Activated CD4-positive, alpha-beta T cell treated with anti-CD3 and anti-CD28 coated beads for 24 hours (primary cell): Measurements from ENCODE around the gene TPPP.

Experiments used
- DNase-seq, 2 donors: peaks; one replicate each; pipeline ENCODE4 v3.0.0-alpha.2; 2020; ENCODE audit warnings: low read depth in 2 of 2

The TPPP gene

DNA sequence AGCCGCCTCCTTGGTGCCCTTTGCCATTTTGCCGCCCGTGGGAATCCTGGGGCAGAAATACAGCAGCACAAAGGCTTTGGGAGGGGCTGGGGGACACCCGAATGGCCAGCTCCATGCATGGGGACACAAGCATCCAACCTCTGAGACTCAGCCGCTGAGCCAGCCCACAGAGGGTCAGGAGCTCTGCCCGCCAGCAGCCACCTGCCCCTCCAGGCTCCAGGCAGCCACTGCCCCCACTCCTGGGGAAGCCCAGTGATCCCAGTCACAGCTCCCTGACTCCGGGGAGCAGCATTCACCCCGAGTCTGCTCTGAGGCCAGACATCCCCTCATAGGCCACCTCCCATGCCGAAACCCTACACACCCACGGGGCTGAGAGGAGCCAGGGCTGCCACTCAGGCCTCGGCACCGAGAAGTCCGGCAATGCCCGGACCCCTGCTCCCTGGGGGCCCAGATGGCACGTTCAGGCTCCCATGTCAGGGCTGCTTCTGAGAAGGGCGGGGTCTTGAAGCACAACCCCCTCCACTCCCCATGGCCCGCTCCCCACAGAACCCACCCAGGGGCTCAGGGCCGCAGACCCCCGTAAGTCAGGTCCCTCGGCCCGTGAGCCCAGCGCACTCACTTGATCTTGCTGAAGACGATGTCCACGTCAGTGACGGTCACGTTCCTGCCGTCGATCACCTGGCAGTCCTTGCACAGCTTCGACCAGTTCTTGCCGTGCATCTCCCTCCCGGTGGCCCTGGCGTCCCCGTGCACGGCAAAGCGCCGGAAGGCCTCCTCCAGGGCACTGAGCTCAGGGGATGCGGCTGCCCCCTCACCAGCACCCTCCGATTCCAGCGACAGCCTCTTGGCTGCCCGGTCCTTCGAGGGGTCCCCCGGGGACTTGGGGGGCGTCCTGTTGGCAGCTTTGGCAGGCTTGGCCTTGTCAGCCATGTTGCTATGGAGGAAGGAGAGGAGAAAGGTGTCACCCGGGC, 15.7 kb downstream of the TPPP start:
- DNase-seq: no peak

DNA sequence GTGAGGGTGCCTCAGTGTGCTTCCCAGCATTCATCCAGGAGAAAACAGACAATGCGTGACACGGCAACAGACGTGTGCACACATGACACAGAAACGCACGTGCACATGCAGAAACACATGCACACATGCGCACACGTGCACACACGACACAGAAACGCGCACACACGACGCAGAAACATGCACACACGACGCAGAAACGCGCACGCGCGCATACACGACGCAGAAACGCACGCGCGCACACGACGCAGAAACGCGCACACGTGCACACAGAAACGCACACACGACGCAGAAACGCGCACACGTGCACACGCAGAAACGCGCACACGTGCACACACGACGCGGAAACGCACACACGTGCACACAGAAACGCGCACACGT, 16.5 kb downstream of the TPPP start:
- DNase-seq: no peak

GRCh38 chr5:675871-676698, 17.1 kb downstream of the TPPP start:
- no peak for DNase-seq

DNA sequence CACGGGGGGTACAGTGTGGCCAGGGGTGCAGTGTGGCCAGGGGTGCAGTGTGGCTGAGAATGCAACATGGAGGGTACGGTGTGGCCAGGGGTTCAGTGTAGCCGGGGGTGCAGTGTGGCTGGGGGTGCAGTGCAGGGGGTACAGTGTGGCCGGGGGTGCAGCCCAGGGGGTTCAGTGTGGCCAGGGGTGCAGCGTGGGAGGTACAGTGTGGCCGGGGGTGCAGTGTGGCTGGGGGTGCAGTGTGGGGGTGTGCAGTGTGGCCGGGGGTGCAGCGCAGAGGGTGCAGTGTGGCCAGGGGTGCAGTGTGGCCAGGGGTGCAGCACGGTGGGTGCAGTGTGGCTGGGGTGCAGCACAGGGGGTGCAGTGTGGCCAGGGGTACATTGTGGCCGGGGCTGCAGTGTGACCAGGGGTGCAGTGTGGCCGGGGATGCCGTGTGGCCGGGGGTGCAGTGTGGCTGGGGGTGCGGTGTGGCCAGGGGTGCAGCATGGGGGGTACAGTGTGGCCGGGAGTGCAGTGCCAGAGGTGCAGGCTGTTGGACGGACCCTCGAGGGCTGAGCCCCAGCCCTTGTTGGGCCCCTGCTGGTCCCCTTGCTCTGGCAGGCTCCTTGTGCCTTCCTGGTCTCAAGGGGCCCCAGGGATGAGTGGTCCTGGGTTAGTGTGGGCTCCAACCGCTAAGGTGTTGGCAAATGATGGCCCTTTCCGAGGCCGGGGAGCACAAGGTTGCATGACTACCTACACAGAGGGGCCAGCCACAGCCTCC, 17.9 kb downstream of the TPPP start:
- no peak for DNase-seq

DNA sequence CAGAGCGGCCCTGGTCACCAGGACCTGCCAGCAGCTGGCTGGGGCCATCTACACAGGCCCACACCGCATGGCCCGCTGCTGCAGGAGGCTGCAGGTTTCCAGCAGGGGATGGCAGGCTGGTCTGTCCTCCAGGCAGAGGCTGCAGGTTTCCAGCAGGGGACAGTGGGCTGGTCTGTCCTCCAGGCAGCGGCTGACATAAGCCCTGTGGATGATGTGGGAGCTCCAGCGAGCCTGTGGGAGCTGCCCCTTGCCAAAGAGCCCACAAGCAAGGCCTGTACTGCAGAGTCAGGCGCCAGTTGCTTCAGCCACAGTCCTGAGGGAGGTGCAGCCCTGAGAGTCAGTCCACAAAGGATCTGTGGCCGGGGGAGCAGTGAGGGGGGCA, 18.5 kb downstream of the TPPP start:
- DNase-seq: no peak

- DNase-seq: no peak
These were observed 19.1 kb downstream of the TPPP start for GRCh38 chr5:673831-674629.

GRCh38 chr5:673161-673830, 19.9 kb downstream of the TPPP start:
- DNase-seq: no peak

DNA sequence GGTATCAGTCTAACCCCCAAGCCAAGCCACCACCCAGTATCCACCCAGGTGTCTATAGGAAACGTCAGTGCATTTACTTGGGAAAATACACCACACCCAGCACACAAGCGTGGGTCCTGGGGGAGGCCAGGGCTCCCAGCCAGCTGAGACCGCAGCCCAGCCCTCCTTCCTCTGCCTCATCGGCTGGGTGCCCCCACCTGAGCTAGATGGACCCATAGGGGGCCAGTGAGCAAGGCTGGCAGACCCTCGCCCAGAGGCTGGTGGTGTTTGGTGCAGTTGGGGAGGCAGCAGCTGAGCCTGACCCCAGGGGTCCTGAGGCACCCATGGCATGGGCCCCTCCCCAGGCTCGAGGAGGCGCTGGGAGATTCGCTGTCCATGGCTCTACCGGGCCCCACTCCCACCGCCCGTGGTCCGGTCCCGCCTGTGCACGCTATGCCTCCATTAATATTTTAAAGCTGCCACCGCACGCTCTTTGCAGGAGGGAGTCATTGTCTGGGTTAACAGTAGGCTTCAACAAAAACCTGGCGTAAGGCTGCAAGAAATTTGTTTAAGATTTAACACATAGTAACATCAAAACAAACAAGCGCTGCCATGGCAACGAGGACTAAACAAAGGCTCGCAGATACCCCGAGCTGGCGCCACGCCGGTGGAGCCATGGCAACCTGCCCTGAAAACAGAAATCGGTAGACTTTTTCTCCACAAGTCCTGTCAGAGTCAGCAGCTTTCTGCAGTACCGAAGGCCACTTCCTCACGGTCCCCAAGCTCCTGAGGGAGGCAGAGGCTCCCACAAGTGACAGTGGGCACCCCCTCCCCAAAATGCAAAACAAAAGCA, 20.6 kb downstream of the TPPP start:
- no peak for DNase-seq

GRCh38 chr5:671459-672328, 21.5 kb downstream of the TPPP start:
- peak; percentile 46 to 62 for DNase-seq

GRCh38 chr5:670396-671270, 22.5 kb downstream of the TPPP start:
- DNase-seq: no peak

DNA sequence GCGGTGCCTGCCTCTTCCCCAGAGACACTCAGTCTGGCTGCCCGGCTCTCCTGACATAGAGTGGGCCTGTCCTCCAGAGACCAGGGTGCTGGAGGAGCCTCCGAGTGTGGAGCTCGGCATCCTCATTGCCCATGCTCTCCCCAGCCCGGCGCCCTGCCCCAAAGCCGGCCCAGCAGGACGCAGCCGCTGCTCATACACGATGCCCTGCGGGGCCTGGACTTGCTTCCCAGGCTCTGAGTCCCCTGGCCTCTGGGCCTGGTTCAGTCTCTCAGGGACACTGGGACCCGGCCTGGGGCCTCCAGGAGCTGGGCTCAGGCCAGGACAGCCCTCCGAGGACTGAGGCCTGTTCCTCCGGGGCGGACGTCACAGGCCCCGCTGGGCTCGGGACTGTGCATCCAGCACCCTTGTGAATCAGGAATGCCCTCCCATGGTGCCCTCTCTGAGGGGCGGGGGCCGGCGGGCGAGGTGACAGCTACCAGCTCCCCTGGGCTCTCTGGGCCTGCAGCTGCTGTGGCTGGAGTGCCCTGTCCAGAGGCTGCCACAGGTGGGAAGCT, 23.2 kb downstream of the TPPP start:
- no peak for DNase-seq

- peak; percentile 29 to 35 for DNase-seq
These were observed 23.9 kb downstream of the TPPP start for GRCh38 chr5:669111-669841.

DNA sequence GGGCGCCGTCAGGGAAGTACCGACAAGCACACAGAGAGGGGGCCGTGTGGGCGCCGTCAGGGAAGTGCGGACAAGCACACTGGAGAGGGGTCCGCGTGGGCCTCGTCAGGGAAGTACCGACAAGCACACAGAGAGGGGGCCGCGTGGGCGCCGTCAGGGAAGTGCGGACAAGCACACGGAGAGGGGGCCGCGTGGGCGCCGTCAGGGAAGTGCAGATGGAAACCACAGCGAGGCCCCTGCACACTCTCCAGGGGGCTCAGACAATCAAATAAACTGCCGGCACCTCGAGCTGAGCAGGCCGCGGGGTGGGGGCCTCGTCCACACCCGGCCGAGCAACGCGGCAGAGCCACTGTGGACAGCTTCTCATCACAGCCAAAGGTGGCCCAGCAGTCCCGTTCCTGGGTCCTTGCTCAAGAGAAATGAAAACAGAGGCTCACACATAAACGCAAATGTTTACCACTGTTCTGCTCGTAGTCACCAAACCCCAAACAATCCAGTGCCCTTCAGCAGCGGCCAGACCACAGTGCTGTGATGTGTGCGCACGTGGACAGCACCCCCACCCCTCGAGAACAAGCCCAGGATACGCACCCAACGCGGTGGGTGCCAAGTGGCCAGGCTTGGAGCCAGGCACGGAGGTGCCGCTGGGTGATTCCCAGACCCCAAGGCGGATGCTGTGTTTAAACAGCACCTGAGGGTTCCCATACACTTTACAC, 24.7 kb downstream of the TPPP start:
- no peak for DNase-seq

- DNase-seq: no peak
These were observed 26.2 kb downstream of the TPPP start for GRCh38 chr5:666816-667498.

- no peak for DNase-seq
These were observed 27.0 kb downstream of the TPPP start for GRCh38 chr5:665956-666711.
